Embryonic facial prominence (tissue), 1 donor: Measurements from ENCODE around the gene ATG2B.

Experiments used
- DNase-seq: peaks from one replicate; pipeline ENCODE4 v3.0.0-alpha.2; 2016; ENCODE audit errors: extremely low spot score

Gene ATG2B

DNA sequence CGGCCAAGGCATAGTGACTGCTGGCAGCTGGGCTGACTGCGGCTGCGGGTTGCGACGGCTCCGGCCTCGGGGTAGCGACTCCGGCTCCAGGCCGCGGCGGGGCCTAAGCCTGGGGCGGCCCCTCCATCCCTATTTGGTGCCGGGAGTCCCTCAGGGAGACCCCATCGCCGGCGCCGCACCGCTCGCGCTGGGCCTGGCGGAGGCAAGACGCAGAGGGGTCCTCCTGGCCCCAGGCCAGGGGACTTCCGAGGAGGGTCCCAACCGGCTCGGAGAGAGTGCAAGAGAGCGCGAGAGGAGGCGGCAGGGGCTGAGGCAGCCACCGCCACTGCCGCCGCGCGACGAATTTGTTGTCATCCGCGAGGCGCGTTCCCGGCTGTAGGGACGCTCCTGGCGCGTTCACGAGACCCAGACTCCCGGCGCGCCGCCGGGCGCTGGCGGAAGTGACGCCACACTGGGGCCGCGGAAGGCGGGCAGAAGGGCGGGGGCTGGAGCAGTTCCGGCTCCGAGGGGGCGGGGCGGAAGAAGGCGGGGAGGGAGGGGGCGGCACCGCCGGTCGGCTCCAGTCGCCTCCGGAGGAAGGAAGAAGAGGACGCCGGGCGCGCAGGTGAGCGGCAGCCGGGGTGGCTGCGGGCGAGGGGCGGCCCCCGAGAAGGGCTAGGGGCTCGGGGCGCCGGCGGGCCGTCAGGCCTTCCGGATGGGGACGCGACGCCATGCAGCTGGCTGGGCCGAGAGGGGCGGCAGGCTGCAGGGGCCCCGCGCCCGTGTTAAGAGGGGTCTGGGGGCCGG lies at the start of gene ATG2B, which contains the start of gene GSKIP:
TSS of gene ATG2B (minus strand) at position 377 of the 786 bp plus-strand sequence. CDS start at position 12, 365 bp downstream.
TSS of gene GSKIP (plus strand) at position 562 of the 786 bp plus-strand sequence. CDS start 18,722 bp downstream, outside the sequence.
- DNase-seq, result peak; percentile 84

DNA sequence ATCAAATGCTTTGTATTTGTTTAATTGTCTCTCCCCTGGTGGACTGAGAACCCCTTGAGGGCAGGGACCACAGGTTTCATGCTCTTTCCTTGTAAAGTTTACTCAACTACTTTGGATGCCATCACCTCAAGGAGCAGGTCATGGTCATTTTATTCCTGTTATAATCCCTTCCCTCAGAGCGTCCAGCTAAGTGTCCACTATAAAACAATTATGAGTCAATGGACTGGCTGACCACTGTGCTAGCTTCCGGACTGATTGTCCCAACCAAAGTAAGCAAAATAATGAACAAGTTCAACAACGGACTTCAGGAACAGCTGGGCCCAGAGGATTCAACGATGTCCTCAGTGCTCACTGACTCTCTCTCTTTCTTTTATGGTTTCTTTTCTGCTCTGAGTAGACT lies 47.0 kb upstream of the ATG2B start:
- no peak for DNase-seq

GRCh38 chr14:96409701-96410100 lies 46.6 kb upstream of the ATG2B start:
- DNase-seq, result no peak

DNA sequence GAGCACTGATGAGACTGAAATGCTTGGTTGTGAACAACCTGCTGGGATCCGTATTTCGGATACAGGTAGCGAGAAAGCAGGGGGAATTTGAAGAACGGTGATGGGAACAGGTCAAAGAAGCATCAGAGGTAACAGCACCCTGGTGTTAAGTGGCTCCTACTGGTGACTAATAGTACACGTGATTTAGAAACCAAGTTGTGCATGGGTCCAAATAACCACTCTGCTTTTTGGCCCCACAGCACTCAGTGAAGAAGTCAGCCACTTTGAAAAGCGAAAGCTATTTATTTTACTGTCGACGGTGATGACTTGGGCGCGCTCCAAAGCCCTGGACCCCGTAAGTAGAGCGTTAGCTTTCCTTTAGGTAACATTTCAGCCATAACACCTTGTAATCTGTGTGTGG lies 45.5 kb upstream of the ATG2B start:
- no peak for DNase-seq

DNA sequence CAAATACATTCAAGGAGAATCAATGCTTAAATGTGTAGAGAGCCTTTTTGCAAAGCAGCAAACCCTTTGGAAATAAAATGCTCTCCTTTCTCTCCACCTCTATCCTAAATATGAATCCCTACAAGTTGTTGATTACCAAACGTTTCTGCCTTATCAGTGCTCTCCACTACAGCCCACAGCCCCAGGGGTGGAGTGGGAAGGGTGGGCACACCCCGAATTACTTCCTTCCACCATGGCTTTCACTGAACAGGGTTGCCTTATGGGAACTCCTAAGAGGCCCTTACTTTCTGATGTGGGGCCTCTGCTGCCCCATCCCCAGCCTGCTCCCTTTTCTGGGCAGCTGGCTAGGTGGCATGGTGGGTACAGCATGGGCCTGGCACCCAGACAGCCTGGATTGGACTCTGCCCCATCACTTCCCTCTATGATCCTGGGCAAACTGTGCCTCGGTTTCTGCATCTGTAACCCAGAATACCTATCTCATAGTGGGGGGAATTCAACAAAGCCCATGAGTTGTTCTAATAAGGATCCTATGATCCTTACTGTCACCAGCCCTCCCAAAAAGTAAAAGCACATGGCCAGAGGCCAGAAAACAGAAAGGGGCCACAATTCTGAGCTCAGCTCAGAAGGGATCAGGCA lies 44.9 kb upstream of the ATG2B start:
- DNase-seq, result no peak

DNA sequence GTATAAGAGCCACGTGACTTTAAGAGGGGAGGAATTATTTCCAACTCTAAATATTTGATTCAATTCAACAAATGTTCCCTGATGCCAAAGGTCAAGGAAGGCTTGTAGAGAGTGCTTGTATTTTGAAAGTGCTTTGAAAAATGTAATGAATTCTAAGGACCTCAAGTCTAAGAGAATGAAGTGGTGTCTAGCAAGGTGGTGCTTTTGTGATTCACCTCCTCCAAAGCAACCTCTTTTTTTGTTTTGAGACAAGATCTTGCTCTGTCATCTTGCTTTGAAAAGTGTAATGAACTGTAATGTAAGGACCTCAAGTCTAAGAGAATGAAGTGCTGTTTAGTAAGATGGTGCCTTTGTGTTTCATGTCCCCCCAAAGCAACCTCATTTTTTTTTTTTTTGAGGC lies 42.5 kb upstream of the ATG2B start:
- no peak for DNase-seq

DNA sequence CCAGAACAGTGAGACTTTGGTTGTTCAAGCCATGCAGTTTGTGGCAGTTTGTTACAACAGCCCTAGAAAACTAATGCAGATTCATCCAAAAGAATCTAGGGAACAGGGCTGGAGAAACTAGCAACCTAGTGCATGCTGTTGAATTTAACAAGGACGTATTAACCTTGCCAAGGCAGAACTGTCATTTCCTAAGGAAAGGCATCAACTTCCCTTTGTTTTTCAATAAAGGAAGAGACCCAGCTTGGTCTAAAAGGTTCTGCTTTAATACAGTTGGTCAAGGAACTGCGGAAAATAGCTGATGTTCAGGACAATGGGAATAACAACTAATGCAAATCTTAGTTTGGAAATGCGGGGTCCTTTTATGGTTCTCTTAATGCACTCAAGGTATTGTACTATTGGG lies 40.3 kb upstream of the ATG2B start:
- DNase-seq, result no peak

DNA sequence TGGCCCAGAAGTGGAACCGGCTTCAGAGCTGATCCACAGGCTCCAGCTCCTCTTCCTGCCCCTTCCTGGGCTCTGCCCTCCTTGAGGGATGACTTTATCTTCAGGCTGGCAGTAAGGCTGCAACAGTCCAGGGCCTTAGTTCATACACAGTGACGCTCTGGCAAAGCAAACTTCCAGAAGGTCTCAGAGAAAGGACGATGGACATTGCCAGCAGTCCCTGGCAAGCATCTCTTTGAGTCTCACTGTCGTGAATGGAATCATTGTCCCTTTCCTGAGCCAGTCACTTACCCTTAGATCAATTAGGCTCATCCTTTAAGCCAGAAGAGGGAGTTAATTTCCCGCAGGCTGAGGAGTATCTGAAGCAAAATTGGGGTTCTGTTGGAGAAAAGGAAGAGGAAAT lies 37.4 kb upstream of the ATG2B start:
- no peak for DNase-seq

DNA sequence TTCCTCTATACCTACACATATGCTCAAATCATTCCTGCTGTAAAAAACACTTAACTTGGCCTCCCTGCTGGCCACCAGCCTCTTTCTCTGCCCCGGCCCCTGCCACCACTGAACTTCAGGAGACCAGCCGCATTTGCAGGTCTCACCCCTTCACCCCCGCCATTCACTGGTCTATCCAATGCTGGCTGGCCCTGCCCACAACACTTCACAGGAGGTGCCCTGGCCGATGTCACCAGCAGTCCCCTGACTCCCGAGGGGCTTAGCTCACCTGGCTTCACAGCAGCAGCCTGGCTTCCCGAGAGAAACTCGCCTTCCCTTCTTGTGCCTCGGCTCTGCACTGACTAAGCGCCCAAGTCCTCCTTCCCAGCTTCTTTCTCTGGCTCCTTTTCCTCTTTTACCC lies 36.3 kb upstream of the ATG2B start:
- no peak for DNase-seq

DNA sequence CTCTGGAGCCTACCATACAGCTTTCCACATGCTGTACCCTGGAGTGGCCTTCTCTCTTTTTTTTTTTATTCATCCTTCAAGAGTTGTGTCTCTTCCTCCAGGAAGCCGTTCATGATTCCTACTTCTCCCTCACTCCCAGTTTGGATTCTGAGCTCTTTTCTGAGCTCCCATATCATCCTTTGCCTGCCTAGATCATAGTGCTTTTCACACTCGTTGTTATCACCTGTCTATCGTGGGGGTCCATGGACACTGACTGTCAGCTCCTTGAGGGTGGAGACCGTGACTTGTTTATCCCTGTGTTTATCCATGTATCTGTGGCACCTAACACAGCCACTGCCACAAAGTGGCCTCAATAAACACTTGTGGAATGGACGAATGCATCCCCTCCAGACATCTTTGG lies 35.8 kb upstream of the ATG2B start:
- no peak for DNase-seq

DNA sequence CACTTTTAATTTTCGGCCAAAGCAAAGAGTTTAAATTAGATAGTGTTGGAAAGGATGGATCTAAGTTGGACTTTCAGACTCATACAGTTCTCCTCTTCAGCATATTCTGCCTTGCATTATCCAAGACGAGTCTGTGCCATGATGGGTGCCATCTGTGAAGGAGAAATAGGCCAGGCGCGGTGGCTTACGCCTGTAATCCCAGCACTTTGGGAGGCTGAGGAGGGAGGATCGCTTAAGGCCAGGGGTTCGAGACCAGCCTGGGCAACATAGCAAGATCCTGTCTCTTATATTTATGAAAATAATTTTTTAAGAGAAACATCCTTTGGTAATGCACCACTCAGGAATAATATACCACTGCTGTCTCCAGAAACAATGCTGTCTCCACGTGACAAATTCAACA lies 35.3 kb upstream of the ATG2B start:
- DNase-seq, result no peak

DNA sequence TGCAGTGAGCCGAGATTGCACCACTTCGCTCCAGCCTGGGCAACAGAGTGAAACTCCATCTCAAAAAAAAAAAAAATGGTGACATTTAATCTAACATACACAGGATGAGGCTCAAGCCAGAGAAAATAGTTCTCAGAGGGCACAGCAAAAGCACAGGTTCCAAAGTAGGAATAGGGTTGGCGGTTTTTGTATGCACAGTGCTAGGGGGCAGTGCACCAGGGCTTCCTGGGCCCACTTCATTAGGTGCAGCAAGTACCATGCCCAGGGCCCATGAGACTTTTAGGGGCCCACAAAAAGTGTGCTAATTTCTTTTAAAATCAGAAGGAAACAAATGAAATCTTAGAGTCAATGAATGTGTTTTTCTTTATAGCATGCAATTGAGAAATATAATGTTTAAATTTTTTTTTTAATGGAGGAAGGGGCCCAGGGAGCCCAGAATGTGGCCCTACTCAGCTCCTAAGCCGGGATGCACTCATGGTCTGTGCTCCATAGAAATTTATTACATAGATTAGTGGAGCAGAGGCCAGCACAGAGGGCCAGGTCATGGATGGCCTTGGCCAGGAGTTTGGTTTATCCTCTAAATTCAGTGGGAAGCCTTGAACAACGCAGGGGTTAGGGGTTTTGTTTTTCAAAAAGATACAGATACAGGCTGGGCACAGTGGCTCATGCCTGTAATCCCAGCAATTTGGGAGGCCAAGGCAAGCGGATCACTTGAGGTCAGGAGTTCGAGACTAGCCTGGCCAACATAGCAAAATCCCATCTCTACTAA lies 31.1 kb upstream of the ATG2B start:
- DNase-seq, result no peak

- no peak for DNase-seq
Observed at GRCh38 chr14:96393071-96393691, 30.0 kb upstream of the ATG2B start.

GRCh38 chr14:96391293-96392118 lies 28.4 kb upstream of the ATG2B start:
- DNase-seq, result peak; percentile 85

- no peak for DNase-seq
Observed at GRCh38 chr14:96390965-96391292, 27.8 kb upstream of the ATG2B start.

GRCh38 chr14:96385385-96385784 lies 22.2 kb upstream of the ATG2B start:
- no peak for DNase-seq

- no peak for DNase-seq
Observed at GRCh38 chr14:96384740-96385139, 21.6 kb upstream of the ATG2B start.

DNA sequence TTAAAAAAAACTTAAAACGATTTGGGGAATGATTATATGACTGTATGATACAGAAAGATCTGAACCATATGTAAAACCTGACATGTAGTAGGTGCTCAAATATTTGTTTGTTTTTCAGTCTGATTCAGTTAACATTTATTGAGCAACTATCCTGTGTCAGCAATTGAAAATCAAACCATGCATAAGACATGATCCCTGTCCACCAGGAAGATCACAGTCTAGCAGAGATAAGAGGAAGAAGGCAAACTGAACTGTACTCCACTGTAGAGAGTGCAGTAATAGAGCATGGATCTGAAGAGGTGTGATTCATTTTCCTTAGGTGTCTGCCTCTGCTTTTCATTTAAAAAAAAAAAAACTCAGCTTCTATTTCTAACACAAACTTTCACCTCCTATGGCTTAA lies 20.9 kb upstream of the ATG2B start:
- no peak for DNase-seq

DNA sequence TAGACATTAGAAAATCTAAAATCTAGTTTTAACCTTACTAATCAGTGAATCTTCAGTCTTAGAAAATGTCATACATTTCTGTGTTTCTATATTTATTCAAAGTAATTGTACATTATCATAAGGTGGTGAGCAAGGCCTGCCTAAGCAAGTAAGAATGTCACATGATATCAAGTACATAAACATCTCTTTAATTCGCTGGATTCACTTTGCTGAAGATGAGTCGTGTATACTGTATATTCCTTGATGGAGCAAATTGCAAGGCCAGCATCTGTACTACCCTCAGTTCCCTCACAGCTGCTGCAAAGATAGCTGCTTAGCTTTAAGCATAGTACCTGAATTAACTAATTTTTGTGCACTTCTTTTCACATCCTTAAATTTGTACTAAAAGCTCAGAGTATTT lies 20.3 kb upstream of the ATG2B start:
- no peak for DNase-seq

DNA sequence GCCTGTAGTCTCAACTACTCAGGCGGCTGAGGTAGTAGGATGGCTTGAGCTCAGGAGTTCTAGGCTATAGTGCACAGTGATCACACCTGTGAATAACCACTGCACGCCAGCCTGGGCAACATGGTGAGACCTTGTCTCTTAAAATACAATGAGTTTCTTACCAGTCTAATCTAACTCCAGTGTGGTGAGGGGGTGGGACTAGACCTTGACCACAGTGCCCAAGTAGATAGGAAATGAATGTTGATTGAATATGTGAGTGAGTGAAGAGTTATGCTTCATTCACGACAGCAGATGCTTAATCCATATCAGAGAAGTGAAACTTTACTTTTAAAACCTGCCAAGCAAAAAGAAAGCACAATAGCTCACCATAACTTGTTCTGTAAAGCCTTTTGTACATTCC lies 17.6 kb upstream of the ATG2B start:
- DNase-seq, result no peak

DNA sequence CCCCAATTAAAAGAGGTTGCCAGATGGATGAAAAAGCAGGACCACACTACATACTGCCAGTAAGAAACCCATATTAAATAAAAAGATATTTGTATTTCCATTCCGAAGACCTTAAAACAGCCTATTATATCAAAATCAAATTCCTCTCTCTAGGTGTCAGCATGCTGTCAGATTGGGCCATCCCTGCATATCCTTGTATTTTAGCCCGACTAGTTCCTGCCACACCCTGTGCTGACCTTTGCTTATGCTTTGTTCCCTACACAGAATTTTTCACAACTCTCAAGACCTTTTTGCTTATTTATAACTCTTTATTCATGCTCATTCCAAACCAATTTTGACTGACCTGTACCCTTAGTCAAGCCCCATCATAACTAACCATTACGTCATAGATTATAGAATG lies 13.0 kb upstream of the ATG2B start:
- no peak for DNase-seq
